ENCODE measurements around the gene MCF2.

Gene MCF2

DNA sequence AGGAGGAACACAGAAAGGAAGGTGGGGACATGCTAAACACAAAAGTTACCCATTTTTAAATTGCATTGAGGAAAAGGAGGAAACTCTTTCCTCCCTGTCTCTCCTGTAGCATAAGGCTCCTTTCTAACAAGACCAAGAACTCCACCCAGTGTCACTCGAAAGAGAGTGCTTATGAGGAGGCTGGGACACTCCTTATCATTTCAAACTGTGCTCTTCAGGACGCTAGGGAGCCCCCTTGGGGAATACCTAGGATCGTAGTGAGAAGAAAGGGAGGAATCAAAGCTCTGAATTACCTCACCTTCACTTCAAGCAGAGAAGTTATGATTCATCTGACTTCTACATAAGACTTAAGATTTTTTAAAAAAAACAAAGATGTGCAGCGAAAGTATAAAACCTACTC is 111.9 kb downstream of the MCF2 start:
- DNase-seq, result no peak

DNA sequence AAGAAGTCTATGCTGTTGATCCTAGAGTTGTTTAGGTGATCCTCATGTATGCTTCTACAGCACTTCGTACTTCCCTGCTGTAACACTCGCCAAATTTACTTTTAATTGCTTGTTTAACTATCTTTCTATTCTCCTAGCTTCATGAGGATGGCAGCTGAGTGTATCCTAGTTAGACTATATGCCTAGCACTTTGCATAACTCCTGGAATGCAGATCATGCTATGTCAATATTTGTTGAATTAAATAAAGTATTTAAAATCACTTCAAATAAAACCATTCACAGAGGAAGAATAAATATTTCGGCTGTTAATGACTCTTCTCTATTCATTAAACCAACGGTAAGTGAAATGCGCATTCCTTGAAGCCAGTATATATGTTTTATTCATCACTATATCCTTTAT is 122.4 kb downstream of the MCF2 start:
- no peak for DNase-seq

DNA sequence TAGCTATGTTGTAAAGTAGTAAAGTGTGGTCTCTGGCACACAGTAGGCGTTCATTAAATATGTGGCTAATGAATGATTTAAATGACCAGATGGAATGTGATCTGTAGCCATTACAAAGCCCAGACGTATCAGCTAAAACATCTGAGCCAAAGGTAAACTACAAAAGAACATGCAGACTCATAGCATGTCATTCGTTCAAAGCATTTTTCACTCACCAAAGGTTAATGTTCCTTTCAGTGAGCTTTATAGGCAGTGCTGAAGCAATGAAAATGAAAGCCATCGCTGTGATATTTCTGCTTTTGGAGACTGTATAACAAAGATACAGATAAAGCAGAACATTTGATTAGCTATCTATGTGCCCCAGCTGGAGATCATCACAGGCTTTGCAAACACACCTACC is 126.9 kb downstream of the MCF2 start:
- no peak for DNase-seq

DNA sequence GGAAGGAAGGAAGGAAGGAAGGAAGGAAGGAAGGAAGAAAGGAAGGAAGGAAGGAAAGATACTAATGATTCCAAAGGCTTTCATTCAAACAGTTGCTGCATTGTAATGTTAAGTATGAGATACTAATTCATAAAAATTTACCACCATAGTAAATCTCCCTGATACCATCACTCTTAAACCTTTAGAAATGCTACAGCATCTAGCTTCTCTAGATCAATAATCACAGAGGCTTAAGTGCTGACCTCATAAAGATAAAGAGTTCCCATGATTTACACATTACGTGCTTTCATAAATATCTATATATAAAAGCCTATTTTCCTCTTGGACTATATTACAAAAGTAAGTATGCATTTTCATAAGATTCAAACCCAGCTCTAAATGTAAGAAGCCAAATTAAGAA is 141.0 kb downstream of the MCF2 start:
- no peak for DNase-seq

DNA sequence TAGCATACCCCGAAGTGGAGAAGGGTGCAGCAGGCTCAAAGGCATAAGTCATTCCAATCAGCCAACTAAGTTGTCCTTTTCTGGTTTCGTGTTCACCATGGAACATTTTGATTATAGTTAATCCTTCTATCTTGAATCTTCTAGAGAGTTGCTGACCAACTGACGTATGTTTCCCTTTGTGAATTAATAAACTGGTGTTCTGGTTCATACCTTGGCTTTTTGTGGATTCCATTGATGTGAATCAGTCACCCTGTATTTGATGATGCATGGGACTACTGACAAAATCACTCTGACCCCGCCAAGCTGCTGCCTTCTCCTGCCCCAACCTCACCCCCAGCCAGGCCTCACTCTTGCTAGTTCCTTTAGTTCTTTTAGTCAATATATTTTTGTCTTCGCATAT is 144.7 kb downstream of the MCF2 start:
- DNase-seq, result no peak

DNA sequence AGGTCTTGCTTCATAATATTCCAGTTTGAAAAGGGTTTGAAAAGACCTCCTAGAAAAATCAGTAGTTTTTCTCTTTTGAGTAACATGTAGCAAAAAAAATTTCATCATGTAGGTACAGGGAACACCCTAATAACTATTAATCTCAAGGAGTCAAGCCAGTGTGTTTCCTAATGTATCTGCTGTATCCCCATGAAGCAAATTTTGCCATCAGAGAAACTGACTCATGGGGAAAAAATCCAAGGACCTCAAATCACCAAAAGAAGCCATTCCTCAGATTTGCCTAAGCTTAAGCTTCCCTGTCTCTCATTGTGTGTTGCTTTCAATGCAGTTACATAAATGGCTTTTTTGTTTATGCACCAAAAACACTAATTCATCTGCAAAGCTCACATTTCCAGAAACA is 147.7 kb downstream of the MCF2 start:
- DNase-seq, result no peak

DNA sequence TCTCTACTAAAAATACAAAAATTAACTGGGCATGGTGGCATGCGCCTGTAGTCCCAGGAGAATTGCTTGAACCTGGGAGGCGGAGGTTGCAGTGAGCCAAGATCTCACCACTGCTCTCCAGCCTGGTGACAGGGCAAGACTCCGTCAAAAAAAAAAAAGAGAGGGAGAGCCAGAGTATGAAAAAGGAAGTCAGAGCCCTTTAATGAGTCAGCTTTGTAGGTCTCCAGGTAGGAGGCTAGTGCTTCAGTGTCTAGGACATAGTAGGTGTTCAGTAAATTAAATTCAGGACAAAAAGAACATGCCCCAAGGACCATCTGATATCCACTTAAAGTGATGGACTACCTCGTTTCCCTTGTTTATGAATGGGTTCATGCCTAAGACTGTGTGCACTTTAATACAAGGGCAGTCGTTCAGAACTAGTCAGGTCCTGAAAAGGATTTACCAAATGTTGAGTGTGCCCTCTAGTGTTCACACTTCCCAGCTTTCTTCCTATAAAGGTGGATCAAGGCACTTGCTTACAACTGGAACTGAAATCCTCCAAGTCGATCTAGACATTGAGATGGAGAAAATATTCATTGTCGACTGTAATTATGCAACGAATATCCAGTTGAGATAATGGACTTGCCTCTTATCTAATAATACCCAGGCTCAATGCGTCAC is 148.5 kb downstream of the MCF2 start:
- no peak for DNase-seq

DNA sequence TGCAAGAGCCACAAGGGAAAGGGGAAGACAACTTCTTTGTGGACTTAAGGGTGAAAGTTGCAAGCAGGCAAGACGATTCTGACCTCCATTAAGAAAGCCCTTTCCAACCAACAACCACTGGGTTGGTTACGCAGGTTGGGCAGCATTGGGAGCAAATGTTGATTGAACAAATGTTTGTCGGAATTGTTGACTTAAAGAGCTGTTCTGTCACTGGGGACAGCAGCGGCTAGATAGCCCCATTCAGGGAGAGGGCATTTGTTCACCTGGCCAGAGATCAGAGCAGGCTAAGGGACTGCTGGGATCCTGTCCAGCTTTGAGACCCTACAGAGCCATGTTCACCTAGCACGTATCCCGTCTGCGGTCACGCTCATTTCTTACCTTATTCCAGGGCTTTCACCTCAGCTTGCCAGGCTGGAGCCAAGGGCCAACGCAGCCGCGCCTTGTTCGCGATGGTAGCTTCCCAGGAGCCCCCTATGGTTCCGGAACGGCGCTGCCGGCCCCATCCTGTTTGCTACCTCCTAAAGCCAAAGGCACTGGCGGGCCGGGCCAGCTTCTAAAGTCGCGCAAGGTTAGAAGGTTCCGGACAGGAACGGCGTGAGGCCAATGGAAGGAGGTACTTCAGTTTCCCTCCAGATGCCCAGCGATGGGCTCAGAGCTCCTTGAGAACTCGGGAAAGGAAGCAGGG is 152.8 kb downstream of the MCF2 start:
- no peak for DNase-seq

DNA sequence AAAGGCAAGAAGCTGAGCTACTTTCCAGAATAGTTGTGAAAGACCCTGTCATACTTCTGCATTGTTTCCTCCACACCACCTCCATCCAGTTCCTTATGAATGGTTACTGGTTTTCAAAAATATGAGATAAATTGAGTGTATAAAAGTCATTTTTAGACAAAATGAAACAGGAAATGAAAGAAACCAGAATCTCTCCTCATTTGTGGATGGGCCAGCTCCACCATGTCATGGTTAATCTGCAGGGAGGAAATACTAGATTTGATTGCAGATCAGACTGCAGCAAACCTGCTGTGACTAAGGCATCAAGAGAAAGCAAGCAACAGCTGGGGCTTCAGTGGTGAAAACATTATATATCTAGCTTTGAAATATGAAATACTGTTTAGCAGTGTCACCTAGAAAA is 153.6 kb downstream of the MCF2 start:
- no peak for DNase-seq

DNA sequence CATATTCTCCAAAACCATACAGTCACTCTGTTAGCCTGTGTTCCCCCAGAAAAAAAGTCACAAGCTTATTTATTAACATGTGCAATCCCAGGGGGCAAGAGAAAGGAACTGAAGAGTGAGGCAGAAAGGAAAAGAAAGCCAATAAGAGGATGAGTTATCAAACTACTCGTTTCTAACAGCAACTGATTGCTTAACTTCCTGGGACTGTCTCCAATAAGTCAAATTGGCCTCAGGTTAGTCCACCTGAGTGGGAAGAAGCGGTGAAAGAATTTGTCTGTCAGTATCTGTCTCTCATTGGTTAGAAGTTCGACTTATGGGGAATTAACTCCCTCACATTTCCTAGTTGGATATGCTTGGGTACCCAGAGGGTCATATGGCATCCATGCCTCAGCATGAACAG is 163.4 kb downstream of the MCF2 start:
- no peak for DNase-seq

DNA sequence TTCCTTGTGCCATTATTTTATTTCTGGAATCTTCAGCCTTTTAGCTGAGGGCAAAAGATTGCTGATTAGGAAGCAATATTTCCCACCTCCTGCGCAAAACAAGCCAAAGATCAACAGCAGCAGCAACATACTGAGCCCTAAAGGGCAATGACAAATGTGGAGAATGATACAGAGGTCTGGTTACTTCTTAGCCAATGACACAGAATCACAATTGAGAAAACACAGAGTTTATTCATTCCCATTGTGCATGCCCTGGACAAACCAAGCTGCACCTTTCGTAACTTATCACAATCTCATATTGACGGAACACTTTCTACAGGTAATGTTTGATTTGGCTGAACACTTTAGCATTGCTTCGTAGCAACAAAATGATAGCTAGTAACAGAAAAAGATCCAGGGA is 164.0 kb downstream of the MCF2 start:
- DNase-seq, result no peak

DNA sequence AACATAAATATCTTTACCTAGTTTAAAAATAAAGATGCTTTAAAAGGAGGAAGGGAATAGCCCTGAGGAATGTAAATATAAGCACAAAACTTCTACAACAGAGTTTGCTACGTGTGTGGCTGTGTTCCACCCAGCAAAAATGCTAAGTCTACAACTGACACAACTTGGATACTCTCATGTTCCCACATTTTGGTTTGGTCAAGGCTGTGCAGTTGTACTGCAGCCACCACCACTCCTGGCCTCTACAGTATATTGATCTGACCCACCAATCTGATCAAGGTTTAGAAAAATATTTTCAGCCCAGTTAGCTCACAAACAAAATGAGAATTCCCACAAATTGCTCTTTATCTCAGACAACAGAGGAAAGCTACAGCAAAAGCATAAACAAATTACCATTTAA is 165.3 kb downstream of the MCF2 start:
- DNase-seq, result no peak

DNA sequence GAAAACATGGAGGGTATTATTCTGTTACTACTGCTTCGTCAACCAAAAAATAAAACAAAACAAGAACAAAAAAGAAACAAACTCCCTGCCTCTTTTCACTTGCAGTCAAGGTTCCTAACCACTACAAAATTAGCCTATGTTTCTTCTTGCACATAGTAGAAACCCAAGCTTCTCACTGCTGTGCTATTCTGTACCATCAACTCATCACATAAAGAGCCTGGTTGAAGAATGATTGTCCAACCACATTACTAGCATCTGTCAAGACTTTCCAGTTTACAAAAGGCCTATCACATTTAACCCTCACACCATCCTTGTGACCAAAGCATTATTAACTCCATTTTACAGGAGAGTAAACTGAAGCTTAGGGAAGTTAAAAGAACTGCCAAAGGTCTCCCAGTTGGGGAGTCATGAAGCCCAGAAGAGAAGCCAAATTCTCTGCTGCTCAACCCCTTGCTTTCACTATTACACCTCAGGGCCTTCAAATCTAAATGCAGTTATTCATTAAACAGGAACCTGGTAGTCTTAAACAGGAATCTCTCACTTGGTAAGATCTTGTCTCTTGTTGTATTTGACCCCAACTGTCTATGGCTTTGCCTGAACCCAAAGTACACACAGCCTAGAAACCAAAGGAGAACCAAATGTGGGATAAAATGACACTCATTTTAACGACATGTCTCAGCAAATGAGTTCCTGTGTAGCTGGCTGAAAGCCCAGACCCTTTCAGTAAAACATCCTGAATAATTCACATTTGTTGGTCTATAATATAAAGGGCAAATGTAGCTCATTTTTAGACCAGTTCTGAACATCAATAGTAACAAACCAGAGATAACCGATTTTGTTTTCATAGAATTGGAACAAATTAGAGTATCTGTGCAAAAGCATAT is 168.8 kb downstream of the MCF2 start:
- DNase-seq, result no peak

DNA sequence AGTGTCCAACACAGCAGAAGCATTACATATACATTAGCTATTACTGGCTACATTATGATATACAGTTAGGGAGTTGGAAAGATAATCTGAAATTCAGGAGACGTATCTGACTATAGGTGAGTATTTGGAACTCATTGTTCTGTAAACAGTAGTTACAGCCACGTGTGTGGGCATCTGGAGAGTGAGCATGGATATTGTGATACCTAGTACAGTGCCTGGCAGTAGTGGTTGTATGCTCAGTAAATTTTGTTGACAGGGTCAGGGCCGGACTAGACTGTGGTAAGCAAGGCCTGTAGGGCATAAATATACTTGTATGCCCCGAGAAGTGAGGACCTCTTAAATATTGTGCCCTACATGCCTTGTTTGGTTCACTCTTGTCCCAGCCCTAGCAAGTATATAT is 174.5 kb downstream of the MCF2 start:
- DNase-seq, result no peak

DNA sequence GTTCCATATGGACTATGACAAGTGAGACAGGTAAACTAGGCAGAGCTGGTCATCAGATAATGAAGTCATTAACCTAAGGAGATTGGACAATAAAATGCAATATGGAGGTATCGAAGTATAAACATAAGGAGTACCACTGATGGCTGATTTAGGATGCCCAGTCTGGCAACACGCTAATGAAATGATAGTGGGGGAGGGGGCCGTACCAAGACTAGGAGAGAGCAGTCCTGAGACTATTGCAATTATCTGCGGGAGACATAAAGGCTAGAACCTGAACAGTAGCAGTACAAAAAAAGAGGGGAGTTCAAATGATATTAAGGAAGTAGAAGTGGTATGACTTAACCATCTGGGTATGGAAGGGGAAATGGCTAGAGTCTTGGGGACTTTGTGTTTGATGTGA is 175.1 kb downstream of the MCF2 start:
- DNase-seq, result no peak

Measured in stimulated activated CD8-positive, alpha-beta memory T cell treated with anti-CD3 and anti-CD28 coated beads, Interleukin-4, amount 100 ng/mL, for 48 hours (primary cell).